ENCODE measurements around the gene TRIM52. TPM values are rescaled to one million over a fixed set of nuclear protein-coding genes. Genes with fewer than 3 reads are reported as not detected.

TRIM52 gene
- total and polyA plus RNA-seq, 10 of the 15 experiments (the other 5 are each of a cell fraction or from before 2014, with no cell fraction given), result 1.4 to 24.3 (median 8.1) TPM

GRCh38 chr5:181223058-181223728 is 37.8 kb downstream of the TRIM52 start, which contains the start of gene TRIM41 (continued):
- TF ChIP-seq NFIC (IDR thresholded peaks at IDR 0.05; ENCODE audit: low read depth, low read length), result no peak
- TF ChIP-seq GABPA (IDR thresholded peaks at IDR 0.05; ENCODE audit: low read depth), result no peak
- peak; percentile 67 for TF ChIP-seq MEF2A (IDR thresholded peaks at IDR 0.05; ENCODE audit: insufficient read depth, low read depth, low read length)
- peak; percentile 90 for TF ChIP-seq NR2C1 (IDR thresholded peaks at IDR 0.05)
- TF ChIP-seq FOXM1 (IDR thresholded peaks at IDR 0.05; ENCODE audit: low read depth, low read length), result no peak
- peak; percentile 69; the same call in 1 of the 2 replicates for TF ChIP-seq TCF12 (IDR thresholded peaks at IDR 0.05; ENCODE audit: low read depth, low read length)
- TF ChIP-seq ATF7 (IDR thresholded peaks at IDR 0.05; ENCODE audit: low read depth), result peak; percentile 90
- peak; percentile 32 for TF ChIP-seq PBX3 (IDR thresholded peaks at IDR 0.05; ENCODE audit: insufficient replicate concordance, low read depth, low read length)
- TF ChIP-seq NR2F1 (conservative IDR thresholded peaks at IDR 0.05), result peak; percentile 84
- no peak for TF ChIP-seq REST (IDR thresholded peaks at IDR 0.05; ENCODE audit: low read depth, low read length)
- TF ChIP-seq IKZF2 (IDR thresholded peaks at IDR 0.05), result peak; percentile 85 to 91
- peak; percentile 11; the same call in 1 of the 2 replicates for TF ChIP-seq SMC3 (IDR thresholded peaks at IDR 0.05; ENCODE audit: borderline replicate concordance, low read length)
- TF ChIP-seq TAF1 (IDR thresholded peaks at IDR 0.05; ENCODE audit: borderline replicate concordance, low read depth, low read length), result peak; percentile 93
- no peak for TF ChIP-seq E2F4 (IDR thresholded peaks at IDR 0.05; ENCODE audit: low read depth, low read length)
- no peak for TF ChIP-seq HSF1 (IDR thresholded peaks at IDR 0.05; ENCODE audit: low read depth, low read length)
- no peak for TF ChIP-seq SREBF2 (IDR thresholded peaks at IDR 0.05; ENCODE audit: low read length)
- TF ChIP-seq BHLHE40 (IDR thresholded peaks at IDR 0.05; ENCODE audit: borderline replicate concordance in 1 of 2, low read depth in 2 of 2, low read length in 1 of 2), result peak; percentile 65 to 74; a peak in 3 of 4 replicates
- peak; percentile 71 for TF ChIP-seq NKRF (conservative IDR thresholded peaks at IDR 0.05)
- TF ChIP-seq KLF5 (IDR thresholded peaks at IDR 0.05; ENCODE audit: partially characterized antibody), result peak; percentile 93

Data from GM12878 (cell line).